ENCODE data around the gene PLEKHH1.
A peak's percentile ranks its signal among the peaks of the same experiment; 100 is the strongest.

The PLEKHH1 gene

DNA sequence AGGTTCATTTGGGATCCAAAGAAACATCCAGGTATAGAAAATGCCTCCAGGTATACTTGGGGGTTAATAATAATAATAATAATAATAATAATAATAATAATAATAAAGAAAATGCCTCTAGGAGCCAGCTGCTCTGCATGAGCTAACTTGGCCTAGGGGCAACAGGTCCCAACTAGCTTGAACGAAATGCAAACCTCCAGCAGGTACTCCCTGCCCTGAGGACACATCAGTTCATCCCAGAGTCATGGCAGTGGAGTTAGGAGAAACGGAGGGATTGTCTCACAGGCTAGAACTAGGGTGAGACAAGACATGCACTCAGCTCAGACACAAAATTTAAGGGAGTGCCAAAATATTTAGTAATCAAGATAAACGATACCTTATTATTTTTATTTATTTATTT is 32.1 kb upstream of the PLEKHH1 start:
- DNase-seq (ENCODE audit: low spot score in 2 of 2), result no peak
- no peaks in the 10 kb centered on the region for H3K9me3 Mint-ChIP-seq
- H3K27ac Mint-ChIP-seq, result no peak overlapping the region
- no peaks in the 10 kb centered on the region for H3K4me1 Mint-ChIP-seq
- no peak overlapping the region for H3K4me3 Mint-ChIP-seq
- H3K36me3 Mint-ChIP-seq, result peaks cover 5% of the 10 kb centered on the region
- no peak for ATAC-seq

DNA sequence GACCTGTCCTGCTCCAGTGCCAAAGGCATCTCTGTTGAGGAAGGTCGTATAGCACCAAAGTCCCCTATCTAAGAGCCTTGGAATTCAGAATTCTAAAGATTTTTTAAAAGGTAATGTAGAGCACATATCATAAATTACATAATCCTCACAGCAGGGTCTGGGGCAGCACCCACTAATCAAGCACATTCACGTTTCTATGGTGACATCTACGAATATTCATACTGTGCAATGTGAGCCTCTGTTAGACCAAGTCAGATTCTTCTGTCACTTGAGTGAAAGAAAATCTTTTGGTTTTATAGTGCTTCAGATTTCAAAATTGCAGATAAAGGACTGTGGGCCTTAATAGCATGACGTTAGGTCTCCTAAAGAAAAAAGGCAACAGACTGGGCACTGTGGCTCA is 31.4 kb upstream of the PLEKHH1 start:
- ATAC-seq (no peak), DNase-seq (ENCODE audit: low spot score in 2 of 2) (no peak)
- no peak overlapping the region for H3K4me3 Mint-ChIP-seq
- no peaks in the 10 kb centered on the region for H3K4me1 Mint-ChIP-seq
- no peaks in the 10 kb centered on the region for H3K9me3 Mint-ChIP-seq
- H3K27ac Mint-ChIP-seq, result no peak overlapping the region
- H3K36me3 Mint-ChIP-seq, result peaks cover 5% of the 10 kb centered on the region

DNA sequence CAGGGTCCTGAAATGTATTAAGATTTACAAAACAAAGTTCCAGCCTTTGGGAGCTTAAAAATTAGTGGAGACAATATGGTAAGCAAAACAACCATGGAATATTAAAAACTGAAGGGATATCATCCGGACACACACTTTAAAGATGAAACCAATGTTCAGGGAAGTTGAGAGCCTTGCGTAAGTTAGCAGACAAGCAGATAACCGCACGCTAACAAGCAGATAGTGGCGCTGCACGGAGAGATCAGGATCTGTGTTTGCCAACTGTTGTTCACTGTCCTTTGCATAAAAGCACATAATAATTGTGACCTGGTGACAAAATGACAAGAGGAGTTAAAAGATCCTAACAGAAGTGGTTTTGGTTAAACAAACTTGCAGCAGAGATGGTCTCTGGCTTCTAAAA is 30.2 kb upstream of the PLEKHH1 start:
- DNase-seq (ENCODE audit: low spot score in 2 of 2), result no peak
- Mint-ChIP-seq H3K27ac (no peak overlapping the region), H3K4me3 (no peak overlapping the region), H3K4me1 (no peaks in the 10 kb centered on the region), H3K9me3 (no peaks in the 10 kb centered on the region), H3K36me3 (peaks cover 5% of the 10 kb centered on the region)
- no peak for ATAC-seq

DNA sequence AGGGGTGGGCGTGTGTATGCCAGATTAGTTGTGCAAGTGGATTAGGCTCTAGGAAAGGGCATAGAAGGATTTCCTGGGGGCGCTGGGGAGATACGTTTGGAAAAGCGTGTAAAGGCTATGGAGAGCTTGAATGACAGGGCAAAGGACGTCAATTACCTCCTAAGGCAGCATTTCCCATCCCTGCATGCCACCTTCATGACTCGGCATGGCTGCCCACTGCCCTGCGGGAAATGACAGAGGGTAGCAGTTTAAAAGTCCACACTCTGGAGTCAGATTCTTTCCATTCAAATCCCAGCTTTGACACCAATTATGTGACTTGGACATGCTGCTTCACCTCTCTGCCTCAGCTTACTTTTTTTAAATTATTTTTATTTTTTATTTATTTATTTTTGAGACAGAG is 29.8 kb upstream of the PLEKHH1 start:
- Mint-ChIP-seq H3K4me1 (no peaks in the 10 kb centered on the region), H3K9me3 (no peaks in the 10 kb centered on the region), H3K27ac (no peak overlapping the region), H3K4me3 (no peak overlapping the region), H3K36me3 (peaks cover 5% of the 10 kb centered on the region)
- DNase-seq (ENCODE audit: low spot score in 2 of 2) (no peak), ATAC-seq (no peak)

DNA sequence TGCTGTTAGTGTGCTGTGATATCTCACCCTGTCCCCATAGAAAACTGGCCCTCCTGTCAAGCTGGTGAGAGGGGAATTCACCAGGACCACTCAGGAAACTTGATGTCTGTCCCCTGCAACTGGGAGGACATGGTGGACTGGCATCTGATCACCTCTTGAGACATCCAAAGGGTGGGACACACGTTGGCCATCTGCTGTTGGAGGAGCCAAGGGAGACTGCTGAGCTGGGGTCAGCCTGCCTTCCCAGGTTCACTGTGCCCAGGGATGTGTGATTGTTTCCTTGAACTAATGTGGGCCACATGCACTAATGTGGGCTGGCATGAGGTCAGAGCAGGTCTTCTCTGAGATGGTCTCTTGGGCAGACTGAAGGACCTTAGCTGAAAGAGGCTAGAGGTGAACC is 27.8 kb upstream of the PLEKHH1 start:
- H3K4me1 Mint-ChIP-seq, result no peaks in the 10 kb centered on the region
- no peak overlapping the region for H3K4me3 Mint-ChIP-seq
- no peak for DNase-seq (ENCODE audit: low spot score in 2 of 2)
- H3K9me3 Mint-ChIP-seq, result no peaks in the 10 kb centered on the region
- peak overlapping the region; percentile 76 for H3K27ac Mint-ChIP-seq
- peaks cover 5% of the 10 kb centered on the region for H3K36me3 Mint-ChIP-seq
- ATAC-seq, result no peak

DNA sequence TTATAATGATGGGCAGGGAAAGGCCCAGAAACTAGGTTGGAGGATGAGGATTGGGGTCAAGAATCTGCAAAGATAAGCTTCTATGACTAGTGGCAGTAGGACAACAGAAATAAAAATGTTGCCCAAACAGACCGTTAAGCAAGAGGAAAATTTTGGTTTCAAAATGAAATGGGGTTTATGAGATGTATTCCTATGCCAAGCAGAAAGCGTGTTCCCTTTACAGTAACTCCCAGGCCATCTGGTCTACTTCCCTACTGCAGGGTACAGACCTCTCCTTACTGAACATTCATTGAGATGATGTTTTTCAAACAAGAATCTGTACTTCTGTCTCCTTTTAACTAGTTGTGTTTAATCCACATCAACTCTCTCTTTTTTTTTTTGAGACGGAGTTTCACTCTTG is 24.1 kb upstream of the PLEKHH1 start:
- Mint-ChIP-seq H3K9me3 (no peaks in the 10 kb centered on the region), H3K27ac (no peak overlapping the region), H3K4me3 (no peak overlapping the region), H3K4me1 (peaks cover 12% of the 10 kb centered on the region), H3K36me3 (no peaks in the 10 kb centered on the region)
- no peak for DNase-seq (ENCODE audit: low spot score in 2 of 2)
- no peak for ATAC-seq

DNA sequence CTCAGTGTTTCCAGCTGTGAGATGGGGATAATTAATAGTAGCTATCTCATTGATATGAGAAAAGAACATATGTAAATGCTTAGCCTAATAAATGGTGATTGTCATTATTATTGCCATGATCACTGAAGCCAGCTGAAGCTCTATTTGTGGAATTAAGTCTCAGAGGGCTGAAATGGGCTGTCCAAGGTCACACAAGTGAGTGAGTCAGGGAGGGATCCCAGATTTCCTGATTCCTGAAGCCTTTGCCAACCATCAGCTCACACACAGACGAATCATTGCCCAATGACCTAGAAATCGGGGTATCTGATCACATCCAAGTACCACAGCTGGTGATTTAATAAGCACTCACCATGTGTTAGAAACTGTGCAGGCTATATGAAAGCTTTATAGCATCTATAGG is 23.0 kb upstream of the PLEKHH1 start:
- no peak overlapping the region for H3K27ac Mint-ChIP-seq
- ATAC-seq, result no peak
- DNase-seq (ENCODE audit: low spot score in 2 of 2), result no peak
- H3K9me3 Mint-ChIP-seq, result no peaks in the 10 kb centered on the region
- no peak overlapping the region for H3K4me3 Mint-ChIP-seq
- H3K36me3 Mint-ChIP-seq, result no peaks in the 10 kb centered on the region
- peaks cover 21% of the 10 kb centered on the region for H3K4me1 Mint-ChIP-seq

DNA sequence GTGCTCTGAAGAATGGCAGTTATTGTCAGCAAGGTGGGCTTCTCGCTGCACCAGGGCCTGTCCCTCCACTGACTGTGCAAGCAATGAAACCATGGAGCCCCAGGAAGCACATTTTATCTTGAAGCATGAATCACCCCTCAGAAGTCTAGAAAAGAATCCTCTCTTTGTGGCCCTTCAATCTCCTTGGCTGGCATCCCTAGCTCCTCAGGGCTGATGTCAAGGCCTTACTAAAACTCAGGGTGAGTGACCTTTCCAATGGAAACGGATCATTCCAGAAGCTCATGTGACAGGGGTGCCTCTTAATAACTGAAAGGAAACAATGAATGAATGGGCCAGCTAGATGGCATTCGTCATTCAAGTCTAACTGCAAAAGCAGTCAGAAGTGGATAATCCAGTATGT is 22.3 kb upstream of the PLEKHH1 start:
- ATAC-seq (no peak), DNase-seq (ENCODE audit: low spot score in 2 of 2) (no peak)
- H3K27ac Mint-ChIP-seq, result peak overlapping the region; percentile 10
- peaks cover 21% of the 10 kb centered on the region for H3K4me1 Mint-ChIP-seq
- H3K36me3 Mint-ChIP-seq, result no peaks in the 10 kb centered on the region
- H3K9me3 Mint-ChIP-seq, result no peaks in the 10 kb centered on the region
- no peak overlapping the region for H3K4me3 Mint-ChIP-seq

DNA sequence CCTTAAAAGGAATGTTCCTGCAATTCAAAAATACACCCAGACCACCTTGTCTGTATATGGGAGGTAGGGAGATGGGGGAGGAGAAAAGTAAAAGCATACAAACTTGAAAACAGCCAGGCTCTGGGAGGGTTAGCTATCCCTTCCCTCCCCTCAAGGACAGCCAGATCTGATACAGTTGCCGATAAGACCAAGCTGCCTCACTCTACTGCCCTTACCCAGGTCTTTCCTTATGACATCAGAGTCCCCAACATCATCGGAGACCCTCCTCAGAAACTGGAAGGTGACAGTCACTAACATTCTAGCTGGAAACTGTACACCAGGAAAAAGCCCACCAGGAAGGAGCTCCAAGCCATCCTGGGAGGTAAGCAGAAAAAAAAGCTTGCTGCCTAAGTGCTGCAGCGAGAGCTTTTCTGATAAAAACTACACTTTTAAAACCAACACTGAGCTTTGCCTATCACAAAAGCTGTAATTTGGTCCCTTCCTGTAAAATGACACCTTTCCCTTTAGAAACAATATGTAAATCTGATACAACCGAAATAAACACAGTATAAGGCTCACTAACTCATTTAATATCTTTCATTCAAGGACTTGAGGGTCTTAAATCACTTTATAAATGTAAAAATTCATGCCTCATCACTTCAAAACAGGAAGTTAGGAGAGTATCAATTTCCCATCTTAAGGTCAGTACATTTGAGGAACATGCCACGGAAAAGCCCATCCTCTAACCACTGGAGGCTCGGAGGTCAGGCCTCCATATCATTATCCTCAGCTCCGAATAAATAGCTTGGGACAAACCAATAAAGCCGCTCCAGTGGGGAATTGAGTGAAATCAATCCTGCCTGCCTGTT is 20.4 kb upstream of the PLEKHH1 start:
- Mint-ChIP-seq H3K9me3 (no peaks in the 10 kb centered on the region), H3K36me3 (no peaks in the 10 kb centered on the region), H3K27ac (peak overlapping the region; percentile 73), H3K4me1 (peaks cover 21% of the 10 kb centered on the region), H3K4me3 (no peak overlapping the region)
- DNase-seq (ENCODE audit: low spot score in 2 of 2) (no peak), ATAC-seq (no peak)

DNA sequence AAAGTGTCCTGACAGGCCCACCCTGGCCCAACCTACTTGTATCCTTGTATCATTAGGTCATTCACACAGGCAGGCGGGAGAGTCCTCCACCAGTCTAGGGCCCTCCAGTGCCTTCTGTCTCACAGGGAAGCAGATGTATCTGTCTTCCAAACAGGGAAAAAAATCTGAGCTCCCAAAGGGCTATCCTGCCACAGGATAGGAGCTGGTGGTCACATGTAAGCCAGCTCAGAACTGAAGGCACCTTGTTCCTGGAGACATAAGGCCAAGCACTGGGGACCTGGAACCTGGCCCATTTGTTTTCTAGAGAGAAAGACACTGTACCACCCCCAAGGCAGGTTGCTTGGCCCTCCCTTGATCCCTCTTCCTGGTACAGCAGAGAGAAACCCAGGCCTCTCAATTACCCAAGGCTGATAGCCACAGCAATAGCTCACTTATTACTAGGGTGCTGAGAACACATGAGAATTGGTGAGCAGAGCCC is 19.4 kb upstream of the PLEKHH1 start:
- peak overlapping the region; percentile 73 for H3K27ac Mint-ChIP-seq
- no peaks in the 10 kb centered on the region for H3K9me3 Mint-ChIP-seq
- H3K36me3 Mint-ChIP-seq, result no peaks in the 10 kb centered on the region
- peak overlapping the region; percentile 81 for H3K4me3 Mint-ChIP-seq
- peaks cover 21% of the 10 kb centered on the region for H3K4me1 Mint-ChIP-seq
- ATAC-seq (no peak), DNase-seq (ENCODE audit: low spot score in 2 of 2) (no peak)

DNA sequence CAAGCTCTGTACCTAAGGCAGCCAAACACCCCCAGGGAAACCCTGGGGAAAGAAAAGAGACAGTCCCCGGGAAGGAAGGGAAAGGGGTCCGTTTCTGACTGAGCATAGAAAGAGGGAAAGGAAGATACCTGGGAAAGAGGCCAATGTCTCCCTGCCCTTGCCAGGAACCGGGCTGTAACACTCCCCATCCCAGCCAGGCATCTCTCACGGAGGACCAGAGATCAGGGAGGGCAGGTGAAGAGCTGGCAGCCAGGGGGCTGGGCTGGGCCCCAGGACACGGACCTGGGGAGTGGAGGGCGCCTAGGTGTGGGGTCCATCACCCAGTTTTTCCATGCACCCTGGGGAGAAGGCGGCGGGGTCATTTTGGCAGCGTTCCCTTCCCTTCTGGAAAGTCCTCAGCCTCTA is 18.9 kb upstream of the PLEKHH1 start:
- Mint-ChIP-seq H3K4me3 (peak overlapping the region; percentile 81), H3K9me3 (no peaks in the 10 kb centered on the region), H3K4me1 (peaks cover 21% of the 10 kb centered on the region), H3K27ac (peak overlapping the region; percentile 73), H3K36me3 (no peaks in the 10 kb centered on the region)
- DNase-seq (ENCODE audit: low spot score in 2 of 2) (no peak), ATAC-seq (no peak)

DNA sequence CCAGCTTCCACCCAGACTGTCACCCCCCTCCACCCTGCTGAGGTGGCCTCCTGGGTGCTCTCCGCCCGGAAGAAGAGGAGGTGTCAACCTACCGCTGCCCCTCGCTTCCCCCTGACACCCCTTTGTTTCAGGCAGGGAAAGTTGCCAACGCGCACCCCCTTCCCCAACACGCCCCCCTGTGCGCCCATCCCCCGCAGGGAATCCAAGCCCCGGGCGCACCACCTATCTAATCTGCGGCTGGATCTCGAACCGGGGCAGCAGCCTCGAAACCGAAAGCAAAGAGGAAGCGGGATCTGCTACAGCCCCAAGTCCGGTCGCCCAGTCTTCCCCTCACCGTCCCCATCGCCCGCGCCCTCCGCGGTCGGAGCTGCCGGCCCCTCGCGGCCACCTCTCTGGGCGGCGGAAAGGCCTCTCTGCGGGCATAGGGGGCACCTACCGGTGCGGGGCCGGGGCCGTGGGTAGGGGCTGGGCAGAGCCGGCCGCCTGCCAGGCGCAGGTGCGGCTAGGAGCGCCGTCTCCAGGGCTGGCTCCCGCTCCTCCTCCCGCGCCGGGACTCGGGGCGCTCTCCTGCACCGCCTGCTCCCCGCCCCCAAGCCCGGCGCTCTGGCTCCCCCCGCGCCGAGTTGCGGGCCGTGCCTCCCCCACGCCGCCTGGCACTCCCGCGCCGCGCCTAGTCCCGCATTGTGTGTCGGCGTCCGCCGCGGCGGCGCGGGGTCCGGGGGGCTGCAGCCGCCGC is 18.3 kb upstream of the PLEKHH1 start:
- H3K4me1 Mint-ChIP-seq, result peaks cover 21% of the 10 kb centered on the region
- DNase-seq (ENCODE audit: low spot score in 2 of 2) (peak; percentile 16 to 67), ATAC-seq (peak; percentile 74)
- H3K9me3 Mint-ChIP-seq, result no peaks in the 10 kb centered on the region
- peak overlapping the region; percentile 73 for H3K27ac Mint-ChIP-seq
- peak overlapping the region; percentile 81 for H3K4me3 Mint-ChIP-seq
- H3K36me3 Mint-ChIP-seq, result no peaks in the 10 kb centered on the region

DNA sequence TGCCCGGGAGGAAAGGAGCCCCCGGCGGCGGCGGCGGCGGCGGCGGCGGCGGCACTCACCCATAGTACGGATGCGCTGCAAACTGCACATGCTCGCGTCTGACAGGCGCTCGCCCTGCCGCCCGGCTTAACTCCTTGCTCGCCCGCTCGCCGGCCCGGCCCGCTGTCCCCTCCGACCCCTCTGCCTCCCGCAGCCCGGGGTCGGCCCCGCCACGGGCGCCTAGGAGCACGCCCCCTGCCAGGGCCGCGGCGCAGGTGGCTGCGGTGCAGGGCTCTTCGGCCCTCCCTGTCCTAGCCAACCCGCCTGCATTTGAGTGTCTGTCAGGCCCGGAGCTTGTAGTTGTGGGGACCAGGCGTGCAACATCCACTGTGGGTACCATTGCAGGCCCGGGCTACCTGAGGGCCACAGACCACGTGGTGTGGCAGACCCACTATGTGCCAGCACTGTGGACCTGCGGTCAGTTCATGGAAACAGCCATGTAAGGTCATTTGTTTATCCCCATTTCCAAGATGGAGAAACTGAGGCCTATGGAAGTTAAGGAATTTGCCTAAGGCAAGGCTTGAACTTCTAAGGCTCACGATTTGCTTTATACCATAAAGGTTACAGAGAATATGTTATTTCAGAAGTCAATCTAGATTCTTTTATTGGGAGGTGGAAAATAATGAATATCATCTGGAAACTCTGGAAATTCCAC is 17.6 kb upstream of the PLEKHH1 start:
- ATAC-seq, result peak; percentile 79
- H3K4me1 Mint-ChIP-seq, result peaks cover 21% of the 10 kb centered on the region
- peak overlapping the region; percentile 81 for H3K4me3 Mint-ChIP-seq
- DNase-seq (ENCODE audit: low spot score in 2 of 2), result peak; percentile 23 to 69
- no peaks in the 10 kb centered on the region for H3K36me3 Mint-ChIP-seq
- H3K9me3 Mint-ChIP-seq, result no peaks in the 10 kb centered on the region
- H3K27ac Mint-ChIP-seq, result no peak overlapping the region

DNA sequence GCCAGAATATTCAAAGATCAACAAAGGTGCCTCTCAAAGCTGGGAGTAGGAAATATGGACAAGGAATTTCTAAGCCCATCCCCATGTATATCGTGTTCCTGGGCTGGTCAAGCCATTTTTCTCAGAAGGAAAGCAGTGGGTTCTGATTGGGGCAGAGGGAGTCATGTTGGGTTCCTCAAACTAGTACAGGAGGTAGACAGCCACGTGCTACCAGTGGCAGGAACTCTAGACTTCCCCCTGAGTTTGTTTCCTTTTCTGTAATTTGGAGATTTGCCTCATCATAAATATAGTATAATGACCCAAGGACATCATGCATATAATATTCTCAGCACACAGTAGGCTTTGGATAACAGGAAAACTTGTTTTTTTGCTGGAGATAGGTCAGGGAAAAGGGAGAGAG is 16.4 kb upstream of the PLEKHH1 start:
- DNase-seq (ENCODE audit: low spot score in 2 of 2) (no peak), ATAC-seq (no peak)
- Mint-ChIP-seq H3K4me1 (peaks cover 17% of the 10 kb centered on the region), H3K27ac (no peak overlapping the region), H3K9me3 (no peaks in the 10 kb centered on the region), H3K36me3 (no peaks in the 10 kb centered on the region), H3K4me3 (peak overlapping the region; percentile 81)

DNA sequence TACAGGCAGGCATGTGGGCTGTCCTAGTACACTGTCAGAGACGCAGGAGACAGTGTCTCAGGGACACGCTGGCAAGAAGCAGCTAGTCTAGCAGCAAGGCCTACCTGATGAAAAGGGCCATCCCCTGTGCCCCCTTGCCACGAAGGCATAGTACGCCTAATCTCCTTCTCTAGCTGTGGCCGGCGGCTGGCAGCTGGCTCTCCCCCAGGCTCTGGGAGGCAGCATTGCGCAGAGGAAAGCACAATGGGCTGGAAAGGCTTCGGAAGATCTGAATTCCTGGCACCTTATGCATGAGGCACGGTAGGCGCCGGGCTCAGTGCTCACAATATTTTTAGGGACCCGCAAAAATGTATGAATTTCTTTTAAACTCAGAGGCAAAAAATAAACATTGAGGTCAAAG is 16.0 kb upstream of the PLEKHH1 start:
- Mint-ChIP-seq H3K36me3 (no peaks in the 10 kb centered on the region), H3K4me3 (no peak overlapping the region), H3K9me3 (no peaks in the 10 kb centered on the region), H3K4me1 (peaks cover 16% of the 10 kb centered on the region), H3K27ac (no peak overlapping the region)
- ATAC-seq, result no peak
- no peak for DNase-seq (ENCODE audit: low spot score in 2 of 2)

All from stimulated activated effector memory CD8-positive, alpha-beta T cell treated with anti-CD3 and anti-CD28 coated beads, Interleukin-12 subunit alpha, Interleukin-12 subunit beta, amount 100 ng/mL, for 72 hours (primary cell).